HG03442 (cell line): ENCODE data around the gene PIAS4.

Source experiments
- ATAC-seq: cut with Tn5 transposase; IDR thresholded peaks from one replicate; pipeline ENCODE4 v1.9.1; 2021; ENCODE audit warnings: mild to moderate bottlenecking, moderate library complexity; ENCODE audit not compliant: unreplicated experiment

Gene PIAS4

GRCh38 chr19:4058693-4059452 is 51.3 kb downstream of the PIAS4 start:
- ATAC-seq: no peak

- ATAC-seq: no peak
These were observed 51.9 kb downstream of the PIAS4 start for GRCh38 chr19:4059453-4059871.

- no peak for ATAC-seq
These were observed 52.5 kb downstream of the PIAS4 start for GRCh38 chr19:4059891-4060620.

- no peak for ATAC-seq
These were observed 53.2 kb downstream of the PIAS4 start for GRCh38 chr19:4060621-4061177.

- ATAC-seq: no peak
These were observed 53.7 kb downstream of the PIAS4 start for GRCh38 chr19:4061178-4061682.

GRCh38 chr19:4061683-4062418 is 54.3 kb downstream of the PIAS4 start:
- ATAC-seq: no peak

GRCh38 chr19:4062419-4063368 is 55.2 kb downstream of the PIAS4 start:
- ATAC-seq: no peak

- no peak for ATAC-seq
These were observed 56.0 kb downstream of the PIAS4 start for GRCh38 chr19:4063369-4064148.

- ATAC-seq: no peak
These were observed 56.6 kb downstream of the PIAS4 start for GRCh38 chr19:4064149-4064495.

- peak; percentile 3 for ATAC-seq
These were observed 57.1 kb downstream of the PIAS4 start for GRCh38 chr19:4064496-4065260.

- ATAC-seq: peak; percentile 71
These were observed 58.1 kb downstream of the PIAS4 start for GRCh38 chr19:4065430-4066175.

GRCh38 chr19:4066176-4066606 is 58.7 kb downstream of the PIAS4 start:
- no peak for ATAC-seq

GRCh38 chr19:4066682-4067395 is 59.3 kb downstream of the PIAS4 start, which contains the start of gene ZBTB7A:
TSS of gene ZBTB7A (minus strand) at chr19:4066899. CDS start at chr19:4055232, 11,667 bp downstream.
- no peak for ATAC-seq

- no peak for ATAC-seq
These were observed 60.0 kb downstream of the PIAS4 start for GRCh38 chr19:4067396-4068046.

GRCh38 chr19:4068047-4068966 is 60.8 kb downstream of the PIAS4 start:
- ATAC-seq: no peak
